HEK293 (cell line): ENCODE measurements around the gene SUSD6.

Experiments
- CTCF ChIA-PET: fragments of 350-600 bp; formaldehyde crosslinking; extraction: SDS; loops from one replicate; lab custom pipeline; 2021; ENCODE audit warnings: antibody characterized with exemption; lab: Yijun Ruan, JAX
- POLR2A ChIA-PET: fragments of 300-600 bp; formaldehyde crosslinking; extraction: SDS; loops from one replicate; lab custom pipeline; 2020; ENCODE audit warnings: antibody characterized with exemption, inconsistent platforms; lab: Yijun Ruan, JAX
- H3K27ac ChIP-seq: fragments of 200-500 bp; sonication (Bioruptor generic); 2 replicates; pipeline ENCODE4 v1.5.1; 2014; ENCODE audit warnings: low read depth, low read length, control low read depth, inconsistent platforms; ENCODE audit errors: extremely low read depth
- H3K36me3 ChIP-seq, 2 experiments: fragments of 200-500 bp in 1 of 2; sonication (Bioruptor generic) in 1 of 2; 1 replicate in 1 of 2; 2 replicates in 1 of 2; pipeline ENCODE4 v1.5.1; 2014 to 2017; ENCODE audit warnings: inconsistent platforms in 2 of 2, low read length in 2 of 2; ENCODE audit not compliant: control insufficient read depth in 2 of 2, insufficient read depth in 1 of 2
- H3K4me1 ChIP-seq: fragments of 200-500 bp; sonication (Bioruptor generic); 2 replicates; pipeline ENCODE4 v1.5.1; 2014; ENCODE audit warnings: mild to moderate bottlenecking, low read length, inconsistent platforms; ENCODE audit not compliant: control insufficient read depth, insufficient read depth
- H3K4me3 ChIP-seq: 2 replicates; pipeline ENCODE4 v1.5.1; 2011; ENCODE audit warnings: low read depth, mild to moderate bottlenecking, control low read depth, low read length, moderate library complexity
- H3K9me3 ChIP-seq: fragments of 200-500 bp; sonication (Bioruptor generic); 2 replicates; pipeline ENCODE4 v1.5.1; 2014; ENCODE audit warnings: low read depth, low read length, inconsistent platforms; ENCODE audit not compliant: control insufficient read depth, insufficient read depth
- EGR2 ChIP-seq: fragments of 450-650 bp; formaldehyde crosslinking; IDR thresholded peaks from 2 replicates; pipeline ENCODE4 v1.5.1; 2016; ENCODE audit warnings: low read depth, missing biosample characterization, missing genetic modification characterization
- GLIS1 ChIP-seq: fragments of 450-650 bp; formaldehyde crosslinking; IDR thresholded peaks from 2 replicates; pipeline ENCODE4 v1.5.1; 2016; ENCODE audit warnings: missing biosample characterization, missing genetic modification characterization
- IKZF3 ChIP-seq: fragments of 450-650 bp; IDR thresholded peaks from 2 replicates; pipeline ENCODE4 v1.5.0; 2018; ENCODE audit warnings: missing biosample characterization, mild to moderate bottlenecking, missing genetic modification characterization, moderate library complexity
- MEIS1 ChIP-seq: sonication (generic); formaldehyde crosslinking; IDR thresholded peaks from 2 replicates; pipeline ENCODE4 v1.8.1; 2022; ENCODE audit warnings: missing genetic modification reagents, mild to moderate bottlenecking, borderline replicate concordance
- ZNF112 ChIP-seq: fragments of 450-650 bp; formaldehyde crosslinking; IDR thresholded peaks from 2 replicates; pipeline ENCODE4 v1.5.0; 2017; ENCODE audit warnings: missing biosample characterization, missing genetic modification characterization
- ZNF214 ChIP-seq: fragments of 450-650 bp; formaldehyde crosslinking; IDR thresholded peaks from 2 replicates; pipeline ENCODE4 v1.5.1; 2017; ENCODE audit warnings: missing biosample characterization, mild to moderate bottlenecking, missing genetic modification characterization, borderline replicate concordance
- ZNF423 ChIP-seq: fragments of 450-650 bp; formaldehyde crosslinking; IDR thresholded peaks from 2 replicates; pipeline ENCODE4 v1.5.1; 2016; ENCODE audit warnings: missing biosample characterization, missing genetic modification characterization
- ZNF426 ChIP-seq: fragments of 450-650 bp; formaldehyde crosslinking; IDR thresholded peaks from 2 replicates; pipeline ENCODE4 v1.5.1; 2017; ENCODE audit warnings: missing biosample characterization, missing genetic modification characterization, mild to moderate bottlenecking, inconsistent platforms, moderate library complexity
- ZNF473 ChIP-seq: fragments of 450-650 bp; formaldehyde crosslinking; IDR thresholded peaks from 2 replicates; pipeline ENCODE4 v1.5.1; 2017; ENCODE audit warnings: missing biosample characterization, missing genetic modification characterization
- ZNF521 ChIP-seq: fragments of 450-650 bp; formaldehyde crosslinking; IDR thresholded peaks from 2 replicates; pipeline ENCODE4 v1.5.1; 2017; ENCODE audit warnings: missing biosample characterization, mild to moderate bottlenecking, missing genetic modification characterization
- ZNF555 ChIP-seq: fragments of 450-650 bp; formaldehyde crosslinking; conservative IDR thresholded peaks from 2 replicates; pipeline ENCODE4 v1.5.1; 2017; ENCODE audit warnings: missing biosample characterization, mild to moderate bottlenecking, missing genetic modification characterization, inconsistent platforms
- ZNF600 ChIP-seq: fragments of 450-650 bp; formaldehyde crosslinking; IDR thresholded peaks from 2 replicates; pipeline ENCODE4 v1.5.1; 2016; ENCODE audit warnings: missing biosample characterization, missing genetic modification characterization
- ZNF623 ChIP-seq: fragments of 450-650 bp; formaldehyde crosslinking; IDR thresholded peaks from 2 replicates; pipeline ENCODE4 v1.5.1; 2016; ENCODE audit warnings: missing biosample characterization, missing genetic modification characterization
- ZNF626 ChIP-seq: fragments of 450-650 bp; sonication (Bioruptor Pico); formaldehyde crosslinking; IDR thresholded peaks from 2 replicates; pipeline ENCODE4 v1.5.1; 2018; ENCODE audit warnings: missing biosample characterization, missing genetic modification characterization, inconsistent platforms
- ZNF654 ChIP-seq: fragments of 450-650 bp; formaldehyde crosslinking; IDR thresholded peaks from 2 replicates; pipeline ENCODE4 v1.5.1; 2016; ENCODE audit warnings: low read depth, missing biosample characterization, missing genetic modification characterization
- TF ChIP-seq, protein P1 (sequence below): fragments of 450-650 bp; formaldehyde crosslinking; IDR thresholded peaks from 2 replicates; pipeline ENCODE4 v1.5.1; 2016; ENCODE audit warnings: missing biosample characterization, missing genetic modification characterization, low read depth
- TF ChIP-seq, protein P2 (sequence below): fragments of 450-650 bp; formaldehyde crosslinking; IDR thresholded peaks from 2 replicates; pipeline ENCODE4 v1.5.1; 2016; ENCODE audit warnings: missing biosample characterization, missing genetic modification characterization
- TF ChIP-seq, protein P3 (sequence below): fragments of 450-650 bp; IDR thresholded peaks from 2 replicates; pipeline ENCODE4 v1.5.1; 2018; ENCODE audit warnings: missing biosample characterization, mild to moderate bottlenecking, missing genetic modification characterization
- TF ChIP-seq, protein P4 (sequence below): fragments of 450-650 bp; formaldehyde crosslinking; IDR thresholded peaks from 2 replicates; pipeline ENCODE4 v1.5.1; 2017; ENCODE audit warnings: missing biosample characterization, missing genetic modification characterization
- TF ChIP-seq, protein P5 (sequence below): fragments of 450-650 bp; formaldehyde crosslinking; IDR thresholded peaks from 2 replicates; pipeline ENCODE4 v1.5.1; 2016; ENCODE audit warnings: missing biosample characterization, missing genetic modification characterization, borderline replicate concordance
- TF ChIP-seq, protein P6 (sequence below): fragments of 450-650 bp; formaldehyde crosslinking; IDR thresholded peaks from 2 replicates; pipeline ENCODE4 v1.5.1; 2016; ENCODE audit warnings: missing biosample characterization, missing genetic modification characterization

SUSD6 gene

DNA sequence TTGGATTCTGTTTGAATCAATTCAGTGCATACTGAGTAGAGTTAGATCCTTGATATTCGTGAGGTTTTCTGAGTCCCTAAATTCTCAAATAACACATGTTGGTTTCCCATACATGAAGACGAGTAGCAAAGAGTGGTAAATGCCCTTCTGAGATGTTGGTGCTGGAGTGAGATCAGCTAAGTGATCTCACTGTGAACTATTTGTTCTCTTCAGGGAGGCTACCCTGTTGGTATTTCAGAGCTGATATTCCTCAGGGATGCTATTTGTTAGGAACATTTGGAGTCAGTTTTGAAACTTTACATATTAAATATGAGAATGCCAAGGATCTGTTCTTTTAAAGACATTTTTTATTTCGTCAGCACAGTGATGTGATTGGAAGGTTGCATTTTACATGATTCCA, 54.7 kb downstream of the SUSD6 start:
- no peak overlapping the region for H3K27ac ChIP-seq
- H3K4me3 ChIP-seq, result no peak overlapping the region
- POLR2A ChIA-PET, result no interaction called here
- H3K36me3 ChIP-seq, result no peaks in the 10 kb centered on the region
- CTCF ChIA-PET, result no interaction called here
- H3K4me1 ChIP-seq, result peaks cover 20% of the 10 kb centered on the region
- TF ChIP-seq GLIS1 (peak; percentile 17; the same call in 1 of the 2 replicates), ZNF426 (no peak), ZNF600 (tag by site-specific recombination) (0 out of 2 replicates have a peak, but pooled peaks have one; percentile 38), ZNF623 (no peak)
- TF ChIP-seq, protein P1, sequence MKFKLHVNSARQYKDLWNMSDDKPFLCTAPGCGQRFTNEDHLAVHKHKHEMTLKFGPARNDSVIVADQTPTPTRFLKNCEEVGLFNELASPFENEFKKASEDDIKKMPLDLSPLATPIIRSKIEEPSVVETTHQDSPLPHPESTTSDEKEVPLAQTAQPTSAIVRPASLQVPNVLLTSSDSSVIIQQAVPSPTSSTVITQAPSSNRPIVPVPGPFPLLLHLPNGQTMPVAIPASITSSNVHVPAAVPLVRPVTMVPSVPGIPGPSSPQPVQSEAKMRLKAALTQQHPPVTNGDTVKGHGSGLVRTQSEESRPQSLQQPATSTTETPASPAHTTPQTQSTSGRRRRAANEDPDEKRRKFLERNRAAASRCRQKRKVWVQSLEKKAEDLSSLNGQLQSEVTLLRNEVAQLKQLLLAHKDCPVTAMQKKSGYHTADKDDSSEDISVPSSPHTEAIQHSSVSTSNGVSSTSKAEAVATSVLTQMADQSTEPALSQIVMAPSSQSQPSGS, result no peak
- TF ChIP-seq, protein P2, sequence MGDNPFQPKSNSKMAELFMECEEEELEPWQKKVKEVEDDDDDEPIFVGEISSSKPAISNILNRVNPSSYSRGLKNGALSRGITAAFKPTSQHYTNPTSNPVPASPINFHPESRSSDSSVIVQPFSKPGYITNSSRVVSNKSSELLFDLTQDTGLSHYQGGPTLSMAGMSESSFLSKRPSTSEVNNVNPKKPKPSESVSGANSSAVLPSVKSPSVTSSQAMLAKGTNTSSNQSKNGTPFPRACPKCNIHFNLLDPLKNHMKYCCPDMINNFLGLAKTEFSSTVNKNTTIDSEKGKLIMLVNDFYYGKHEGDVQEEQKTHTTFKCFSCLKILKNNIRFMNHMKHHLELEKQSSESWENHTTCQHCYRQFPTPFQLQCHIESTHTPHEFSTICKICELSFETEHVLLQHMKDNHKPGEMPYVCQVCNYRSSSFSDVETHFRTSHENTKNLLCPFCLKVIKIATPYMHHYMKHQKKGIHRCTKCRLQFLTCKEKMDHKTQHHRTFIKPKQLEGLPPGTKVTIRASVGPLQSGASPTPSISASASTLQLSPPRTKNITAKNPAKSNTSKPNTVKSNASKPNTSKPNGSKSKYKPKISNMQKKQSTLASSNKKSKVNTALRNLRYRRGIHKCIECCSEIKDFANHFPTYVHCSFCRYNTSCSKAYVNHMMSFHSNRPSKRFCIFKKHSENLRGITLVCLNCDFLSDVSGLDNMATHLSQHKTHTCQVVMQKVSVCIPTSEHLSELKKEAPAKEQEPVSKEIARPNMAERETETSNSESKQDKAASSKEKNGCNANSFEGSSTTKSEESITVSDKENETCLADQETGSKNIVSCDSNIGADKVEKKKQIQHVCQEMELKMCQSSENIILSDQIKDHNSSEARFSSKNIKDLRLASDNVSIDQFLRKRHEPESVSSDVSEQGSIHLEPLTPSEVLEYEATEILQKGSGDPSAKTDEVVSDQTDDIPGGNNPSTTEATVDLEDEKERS (tag by site-specific recombination), result no peak
- no peaks in the 10 kb centered on the region for H3K9me3 ChIP-seq

DNA sequence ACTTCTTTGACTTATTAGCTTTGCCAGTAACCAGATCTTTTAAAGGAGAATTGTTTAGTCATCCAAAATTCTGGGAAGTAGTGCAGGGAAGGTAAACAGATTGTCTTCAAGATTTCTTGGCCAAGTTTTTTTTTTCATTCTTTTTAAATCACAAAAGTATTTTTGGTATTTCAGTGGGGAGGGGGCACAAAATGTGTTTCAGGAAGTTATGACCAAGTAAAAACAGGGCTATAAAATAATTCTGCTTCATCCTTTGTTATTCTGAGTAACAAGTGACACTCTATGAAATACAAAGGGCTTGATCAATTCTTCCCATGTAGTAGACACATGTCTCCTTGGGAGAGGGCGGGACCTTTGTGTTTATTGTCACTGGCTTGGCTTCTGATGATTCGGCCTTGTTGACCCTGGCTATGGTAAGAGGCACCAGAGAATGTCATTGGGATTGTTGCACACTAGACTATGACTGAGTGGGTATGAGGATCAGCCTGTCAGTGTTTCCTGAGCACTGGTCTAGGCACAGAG, 55.4 kb downstream of the SUSD6 start:
- TF ChIP-seq EGR2 (no peak), MEIS1 (CRISPR knock-in tag) (no peak)
- TF ChIP-seq, protein P3, sequence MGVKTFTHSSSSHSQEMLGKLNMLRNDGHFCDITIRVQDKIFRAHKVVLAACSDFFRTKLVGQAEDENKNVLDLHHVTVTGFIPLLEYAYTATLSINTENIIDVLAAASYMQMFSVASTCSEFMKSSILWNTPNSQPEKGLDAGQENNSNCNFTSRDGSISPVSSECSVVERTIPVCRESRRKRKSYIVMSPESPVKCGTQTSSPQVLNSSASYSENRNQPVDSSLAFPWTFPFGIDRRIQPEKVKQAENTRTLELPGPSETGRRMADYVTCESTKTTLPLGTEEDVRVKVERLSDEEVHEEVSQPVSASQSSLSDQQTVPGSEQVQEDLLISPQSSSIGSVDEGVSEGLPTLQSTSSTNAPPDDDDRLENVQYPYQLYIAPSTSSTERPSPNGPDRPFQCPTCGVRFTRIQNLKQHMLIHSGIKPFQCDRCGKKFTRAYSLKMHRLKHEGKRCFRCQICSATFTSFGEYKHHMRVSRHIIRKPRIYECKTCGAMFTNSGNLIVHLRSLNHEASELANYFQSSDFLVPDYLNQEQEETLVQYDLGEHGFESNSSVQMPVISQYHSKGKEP (tag by site-specific recombination), result no peak
- TF ChIP-seq, all 188 proteins: peak for 0
- Histone ChIP-seq H3K9me3 (no peaks in the 10 kb centered on the region), H3K4me3 (no peak overlapping the region), H3K4me1 (peaks cover 20% of the 10 kb centered on the region), H3K36me3 (no peaks in the 10 kb centered on the region), H3K27ac (no peak overlapping the region)
- CTCF ChIA-PET, result no interaction called here
- POLR2A ChIA-PET, result no interaction called here

DNA sequence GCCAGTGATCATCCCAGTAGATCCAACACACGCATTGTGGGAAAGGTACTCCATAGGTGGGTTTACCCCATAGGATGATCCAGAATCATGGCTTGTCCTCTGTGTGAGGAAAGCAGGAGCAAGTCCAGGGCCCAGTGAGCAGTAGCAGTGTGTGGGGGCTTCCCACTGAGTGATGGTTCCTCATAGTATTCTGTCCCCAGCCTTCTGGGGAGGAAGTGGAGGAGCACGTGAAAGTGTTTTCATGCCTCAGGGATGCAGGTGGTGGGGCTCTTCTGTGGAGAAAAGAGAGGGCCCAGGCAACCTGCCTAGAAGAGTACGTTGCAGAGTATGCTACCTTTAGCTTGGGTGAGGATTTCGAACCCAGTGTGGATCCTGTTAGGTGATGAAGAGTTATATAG, 56.5 kb downstream of the SUSD6 start:
- Histone ChIP-seq H3K9me3 (no peaks in the 10 kb centered on the region), H3K36me3 (no peaks in the 10 kb centered on the region), H3K4me1 (peaks cover 21% of the 10 kb centered on the region), H3K4me3 (no peak overlapping the region), H3K27ac (no peak overlapping the region)
- ChIA-PET CTCF (interaction anchor here (1.0 kb wide), 1 partner anchor 10 kb away, joined by 4 read pairs; no protein-coding TSS in a partner anchor), POLR2A (interaction anchor here (1.1 kb wide), 1 partner anchor 48 kb away, joined by 3 read pairs; no protein-coding TSS in a partner anchor)
- TF ChIP-seq ZNF626 (no peak), ZNF654 (tag by site-specific recombination) (no peak), ZNF555 (tag by site-specific recombination) (no peak), ZNF112 (no peak), ZNF521 (tag by site-specific recombination) (no peak), ZNF214 (no peak), IKZF3 (tag by site-specific recombination) (no peak), ZNF473 (tag by site-specific recombination) (no peak), ZNF423 (tag by site-specific recombination) (no peak)
- TF ChIP-seq, protein P4, sequence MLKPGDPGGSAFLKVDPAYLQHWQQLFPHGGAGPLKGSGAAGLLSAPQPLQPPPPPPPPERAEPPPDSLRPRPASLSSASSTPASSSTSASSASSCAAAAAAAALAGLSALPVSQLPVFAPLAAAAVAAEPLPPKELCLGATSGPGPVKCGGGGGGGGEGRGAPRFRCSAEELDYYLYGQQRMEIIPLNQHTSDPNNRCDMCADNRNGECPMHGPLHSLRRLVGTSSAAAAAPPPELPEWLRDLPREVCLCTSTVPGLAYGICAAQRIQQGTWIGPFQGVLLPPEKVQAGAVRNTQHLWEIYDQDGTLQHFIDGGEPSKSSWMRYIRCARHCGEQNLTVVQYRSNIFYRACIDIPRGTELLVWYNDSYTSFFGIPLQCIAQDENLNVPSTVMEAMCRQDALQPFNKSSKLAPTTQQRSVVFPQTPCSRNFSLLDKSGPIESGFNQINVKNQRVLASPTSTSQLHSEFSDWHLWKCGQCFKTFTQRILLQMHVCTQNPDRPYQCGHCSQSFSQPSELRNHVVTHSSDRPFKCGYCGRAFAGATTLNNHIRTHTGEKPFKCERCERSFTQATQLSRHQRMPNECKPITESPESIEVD (tag by site-specific recombination), result no peak
- TF ChIP-seq, protein P5, sequence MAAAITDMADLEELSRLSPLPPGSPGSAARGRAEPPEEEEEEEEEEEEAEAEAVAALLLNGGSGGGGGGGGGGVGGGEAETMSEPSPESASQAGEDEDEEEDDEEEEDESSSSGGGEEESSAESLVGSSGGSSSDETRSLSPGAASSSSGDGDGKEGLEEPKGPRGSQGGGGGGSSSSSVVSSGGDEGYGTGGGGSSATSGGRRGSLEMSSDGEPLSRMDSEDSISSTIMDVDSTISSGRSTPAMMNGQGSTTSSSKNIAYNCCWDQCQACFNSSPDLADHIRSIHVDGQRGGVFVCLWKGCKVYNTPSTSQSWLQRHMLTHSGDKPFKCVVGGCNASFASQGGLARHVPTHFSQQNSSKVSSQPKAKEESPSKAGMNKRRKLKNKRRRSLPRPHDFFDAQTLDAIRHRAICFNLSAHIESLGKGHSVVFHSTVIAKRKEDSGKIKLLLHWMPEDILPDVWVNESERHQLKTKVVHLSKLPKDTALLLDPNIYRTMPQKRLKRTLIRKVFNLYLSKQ (tag by site-specific recombination), result no peak
- TF ChIP-seq, protein P6, sequence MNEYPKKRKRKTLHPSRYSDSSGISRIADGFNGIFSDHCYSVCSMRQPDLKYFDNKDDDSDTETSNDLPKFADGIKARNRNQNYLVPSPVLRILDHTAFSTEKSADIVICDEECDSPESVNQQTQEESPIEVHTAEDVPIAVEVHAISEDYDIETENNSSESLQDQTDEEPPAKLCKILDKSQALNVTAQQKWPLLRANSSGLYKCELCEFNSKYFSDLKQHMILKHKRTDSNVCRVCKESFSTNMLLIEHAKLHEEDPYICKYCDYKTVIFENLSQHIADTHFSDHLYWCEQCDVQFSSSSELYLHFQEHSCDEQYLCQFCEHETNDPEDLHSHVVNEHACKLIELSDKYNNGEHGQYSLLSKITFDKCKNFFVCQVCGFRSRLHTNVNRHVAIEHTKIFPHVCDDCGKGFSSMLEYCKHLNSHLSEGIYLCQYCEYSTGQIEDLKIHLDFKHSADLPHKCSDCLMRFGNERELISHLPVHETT, result no peak
